ENCODE results near the gene TOR4A. TPM values are rescaled to one million over a fixed set of nuclear protein-coding genes. Genes with fewer than 3 reads are reported as not detected.
"Not testable (repeated sequence)": the region's sequence is repeated elsewhere in the genome, so short reads cannot be mapped to it uniquely, and the experiment has no call there.

Gene TOR4A
- total RNA-seq, 1 experiment from 2014 or later: 35.1 TPM

DNA sequence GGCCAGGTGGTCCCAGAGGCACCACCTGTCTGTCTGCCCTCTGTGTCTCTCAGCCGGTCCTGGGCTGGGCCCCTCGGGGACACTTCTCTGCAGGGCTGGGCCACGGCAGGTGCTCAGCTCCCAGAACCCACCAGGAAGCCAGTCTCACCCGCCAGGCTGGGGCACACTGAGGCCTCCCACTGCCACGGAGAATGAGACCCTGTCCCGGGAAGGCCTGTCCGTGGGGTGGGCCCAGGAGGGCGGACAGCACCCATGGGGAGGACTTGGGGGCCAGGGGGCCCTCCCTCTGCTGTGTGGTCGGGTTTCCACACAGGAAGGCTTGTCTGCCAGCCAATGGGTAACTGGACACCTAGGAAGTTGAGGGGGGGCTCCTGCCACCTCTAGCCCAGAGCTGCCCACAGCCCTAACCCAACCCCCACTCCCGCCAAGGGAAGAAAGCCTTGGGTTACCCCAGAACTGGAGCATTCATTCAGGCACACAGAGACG, 40.5 kb upstream of the TOR4A start:
- in situ Hi-C loops (cut with HindIII; ENCODE audit: low pct_unique_long_range_greater_than_20kb, low sequenced_read_pairs): no loop called here
- DNase-seq (ENCODE audit: low read depth): no peak

DNA sequence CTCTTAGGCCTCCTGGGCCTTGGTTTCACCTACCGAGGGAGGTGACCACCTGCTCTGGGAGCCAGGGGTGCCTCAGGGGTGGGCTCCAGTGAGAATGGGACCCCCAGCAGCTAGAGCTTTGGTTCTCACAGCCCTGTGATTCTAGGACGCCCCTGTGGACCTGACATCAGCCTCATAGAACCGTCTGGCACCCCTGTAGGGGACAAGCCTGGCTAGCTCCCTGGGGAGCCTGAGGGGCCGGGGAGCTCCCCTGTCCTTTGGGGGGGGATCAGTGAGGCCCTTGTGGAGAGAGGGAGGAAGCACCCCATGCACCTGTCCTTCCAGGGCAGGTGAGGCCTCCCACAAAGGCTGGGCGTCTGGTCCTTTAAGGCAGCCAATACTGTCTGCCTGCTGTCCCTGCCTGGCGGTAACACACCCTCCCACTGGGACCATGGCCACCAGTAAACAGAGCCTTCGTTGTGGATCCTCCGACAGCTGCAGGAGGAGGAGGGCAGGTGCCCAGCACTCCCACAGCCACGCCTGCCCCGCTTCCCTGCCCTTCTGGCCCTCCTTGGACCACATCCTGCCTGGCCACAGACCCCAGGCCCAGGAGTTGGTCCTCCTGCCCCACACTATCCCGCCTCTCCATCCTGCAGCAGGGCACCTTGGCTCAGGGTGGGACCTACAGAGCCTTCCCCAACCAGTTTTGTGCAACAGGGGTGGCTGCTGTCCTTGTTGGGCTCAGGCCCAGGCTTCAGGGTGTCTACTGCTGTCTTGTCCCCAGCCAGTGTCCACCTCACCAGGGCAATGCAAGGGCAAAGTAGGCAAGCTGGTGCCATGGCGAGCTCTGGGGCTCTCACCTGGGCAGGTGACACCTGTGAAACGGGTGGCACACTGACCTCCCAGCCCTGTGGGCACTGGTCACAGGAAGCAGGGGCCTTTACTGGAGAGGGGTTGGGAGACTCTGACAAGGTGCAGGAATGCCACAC, 39.5 kb upstream of the TOR4A start:
- DNase-seq (ENCODE audit: low read depth): no peak
- in situ Hi-C loops (cut with HindIII; ENCODE audit: low pct_unique_long_range_greater_than_20kb, low sequenced_read_pairs): no loop called here

DNA sequence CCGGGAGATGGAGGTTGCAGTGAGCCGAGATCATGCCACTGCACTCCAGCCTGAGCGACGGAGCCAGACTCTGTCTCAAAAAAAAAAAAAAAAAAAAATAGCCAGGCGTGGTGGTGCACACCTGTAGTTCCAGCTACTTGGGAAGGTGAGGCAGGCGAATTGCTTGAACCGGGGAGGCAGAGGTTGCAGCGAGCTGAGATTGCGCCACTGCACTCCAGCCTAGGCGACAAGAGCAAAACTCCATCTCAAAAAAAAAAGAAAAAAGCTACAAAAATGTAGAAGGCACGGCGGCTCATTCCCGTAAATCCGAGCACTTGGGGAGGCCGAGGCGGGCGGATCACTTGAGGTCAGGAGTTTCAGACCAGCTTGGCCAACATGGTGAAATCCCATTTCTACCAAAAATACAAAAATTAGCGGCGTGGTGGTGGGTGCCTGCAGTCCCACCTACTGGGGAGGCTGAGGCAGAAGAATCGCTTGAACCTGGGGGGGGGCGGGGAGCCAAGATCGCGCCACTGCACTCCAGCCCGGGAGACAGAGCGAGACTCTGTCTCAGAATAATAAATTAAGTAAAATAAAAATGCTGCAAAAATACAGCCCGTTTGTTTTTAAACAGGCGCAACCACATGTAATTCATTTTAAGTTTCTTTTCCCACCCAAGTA, 37.9 kb upstream of the TOR4A start:
- DNase-seq (ENCODE audit: low read depth); in situ Hi-C loops (cut with HindIII; ENCODE audit: low pct_unique_long_range_greater_than_20kb, low sequenced_read_pairs): not testable (repeated sequence)

DNA sequence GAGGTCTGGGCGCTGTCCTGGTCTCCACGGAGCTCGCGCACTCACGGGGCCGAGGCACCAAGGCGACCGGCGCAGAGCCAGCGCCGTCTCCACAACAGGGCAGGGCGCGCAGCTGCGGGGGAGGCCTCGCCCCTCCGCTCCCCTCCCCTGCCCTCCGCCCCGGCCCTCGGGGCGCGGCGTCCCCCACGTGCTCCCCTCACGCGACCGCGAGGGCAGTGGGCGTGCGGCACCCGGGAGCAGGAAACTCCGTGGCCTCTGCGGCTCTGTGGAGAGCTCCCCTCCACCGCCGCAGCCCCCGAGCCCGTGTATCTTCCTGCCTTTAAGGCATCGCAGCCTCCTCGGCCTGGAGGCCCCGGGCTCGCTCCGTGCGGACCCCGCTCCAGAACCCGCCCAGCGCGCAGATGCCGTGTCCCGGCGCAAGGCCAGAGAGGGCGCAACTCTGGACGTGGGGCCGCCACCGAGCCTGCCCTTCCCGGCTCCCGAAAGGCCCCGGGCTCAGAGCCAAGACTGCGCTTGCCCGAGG, 37.1 kb upstream of the TOR4A start:
- in situ Hi-C loops (cut with HindIII; ENCODE audit: low pct_unique_long_range_greater_than_20kb, low sequenced_read_pairs): no loop called here
- DNase-seq (ENCODE audit: low read depth): no peak

DNA sequence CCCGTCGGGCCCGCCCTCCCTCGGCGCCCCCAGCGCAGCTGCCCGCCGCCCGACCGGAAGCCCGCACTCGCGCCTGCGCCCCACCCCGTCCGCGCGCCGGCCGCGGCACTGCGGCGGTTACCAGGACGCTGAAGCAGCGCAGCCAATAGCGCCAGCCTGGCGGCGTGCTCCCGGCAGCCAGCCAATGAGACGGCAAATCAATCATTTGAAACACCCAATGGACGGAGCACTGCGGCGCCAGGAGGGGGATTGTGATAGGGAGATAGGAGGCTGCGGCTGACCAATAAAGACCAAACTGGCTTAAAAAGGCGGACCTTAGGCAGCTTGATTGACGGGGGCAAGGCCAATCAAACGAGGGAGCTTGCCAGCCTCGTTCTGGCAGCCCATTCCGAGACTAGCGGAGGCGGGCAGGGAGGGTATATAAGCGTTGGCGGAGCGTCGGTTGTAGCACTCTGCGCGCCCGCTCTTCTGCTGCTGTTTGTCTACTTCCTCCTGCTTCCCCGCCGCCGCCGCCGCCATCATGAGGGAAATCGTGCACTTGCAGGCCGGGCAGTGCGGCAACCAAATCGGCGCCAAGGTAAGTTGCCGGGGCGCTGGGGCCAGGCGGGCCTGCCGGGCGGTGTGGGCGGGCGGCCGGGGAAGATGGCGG, 36.6 kb upstream of the TOR4A start, which contains the start of gene TUBB4B:
Gene TUBB4B, plus strand, starts transcription at position 447 of the 649 bp plus-strand sequence. Its CDS starts 74 bp downstream, at position 521.
- peak; percentile 99 for DNase-seq (ENCODE audit: low read depth)
- in situ Hi-C loops (cut with HindIII; ENCODE audit: low pct_unique_long_range_greater_than_20kb, low sequenced_read_pairs): no loop called here

DNA sequence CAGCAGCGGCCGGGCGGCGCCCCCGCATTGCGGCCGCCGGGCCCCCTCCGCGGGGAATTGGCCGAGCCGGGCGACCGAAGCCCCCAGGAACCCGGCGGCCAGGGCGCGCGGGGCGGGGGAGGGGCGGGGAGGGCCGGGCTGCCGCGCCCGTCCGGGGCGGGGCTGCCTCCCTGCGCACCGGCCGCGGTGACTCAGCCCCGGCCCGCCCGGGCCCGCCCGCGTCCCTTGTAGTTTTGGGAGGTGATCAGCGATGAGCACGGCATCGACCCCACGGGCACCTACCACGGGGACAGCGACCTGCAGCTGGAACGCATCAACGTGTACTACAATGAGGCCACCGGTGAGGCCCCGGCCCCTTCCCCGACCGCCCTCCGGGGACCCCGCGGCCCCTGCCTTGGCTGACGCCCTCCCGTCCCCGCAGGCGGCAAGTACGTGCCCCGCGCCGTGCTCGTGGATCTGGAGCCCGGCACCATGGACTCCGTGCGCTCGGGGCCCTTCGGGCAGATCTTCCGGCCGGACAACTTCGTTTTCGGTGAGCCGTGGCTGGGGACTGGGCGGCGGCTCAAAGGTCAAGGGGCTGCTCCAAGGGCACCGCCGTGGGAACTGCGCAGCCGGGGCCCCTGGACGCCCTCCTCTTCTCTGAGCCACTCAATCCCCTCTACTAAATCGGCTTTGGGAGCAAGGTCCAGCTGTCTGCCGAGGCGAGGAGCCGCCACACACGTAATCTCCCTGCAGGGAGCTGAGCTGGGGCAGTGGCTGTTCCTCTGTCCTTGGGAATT, 35.8 kb upstream of the TOR4A start:
- in situ Hi-C loops (cut with HindIII; ENCODE audit: low pct_unique_long_range_greater_than_20kb, low sequenced_read_pairs): no loop called here
- DNase-seq (ENCODE audit: low read depth): no peak

DNA sequence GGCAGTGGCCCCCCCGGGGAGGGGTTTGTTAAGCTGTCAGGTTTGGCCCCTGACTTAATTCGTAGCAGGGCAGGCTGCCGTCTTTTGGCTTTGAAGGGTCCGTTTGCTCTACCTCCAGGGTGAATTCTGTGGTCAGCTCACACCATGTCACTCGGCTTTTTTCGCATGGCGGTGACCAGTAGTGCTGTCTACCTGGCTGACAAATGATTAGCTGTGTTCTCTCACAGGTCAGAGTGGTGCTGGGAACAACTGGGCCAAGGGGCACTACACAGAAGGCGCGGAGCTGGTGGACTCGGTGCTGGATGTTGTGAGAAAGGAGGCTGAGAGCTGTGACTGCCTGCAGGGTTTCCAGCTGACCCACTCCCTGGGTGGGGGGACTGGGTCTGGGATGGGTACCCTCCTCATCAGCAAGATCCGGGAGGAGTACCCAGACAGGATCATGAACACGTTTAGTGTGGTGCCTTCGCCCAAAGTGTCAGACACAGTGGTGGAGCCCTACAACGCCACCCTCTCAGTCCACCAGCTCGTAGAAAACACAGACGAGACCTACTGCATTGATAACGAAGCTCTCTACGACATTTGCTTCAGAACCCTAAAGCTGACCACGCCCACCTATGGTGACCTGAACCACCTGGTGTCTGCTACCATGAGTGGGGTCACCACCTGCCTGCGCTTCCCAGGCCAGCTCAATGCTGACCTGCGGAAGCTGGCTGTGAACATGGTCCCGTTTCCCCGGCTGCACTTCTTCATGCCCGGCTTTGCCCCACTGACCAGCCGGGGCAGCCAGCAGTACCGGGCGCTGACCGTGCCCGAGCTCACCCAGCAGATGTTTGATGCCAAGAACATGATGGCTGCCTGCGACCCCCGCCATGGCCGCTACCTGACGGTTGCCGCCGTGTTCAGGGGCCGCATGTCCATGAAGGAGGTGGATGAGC, 35.0 kb upstream of the TOR4A start:
- no peak for DNase-seq (ENCODE audit: low read depth)
- in situ Hi-C loops (cut with HindIII; ENCODE audit: low pct_unique_long_range_greater_than_20kb, low sequenced_read_pairs): no loop called here

DNA sequence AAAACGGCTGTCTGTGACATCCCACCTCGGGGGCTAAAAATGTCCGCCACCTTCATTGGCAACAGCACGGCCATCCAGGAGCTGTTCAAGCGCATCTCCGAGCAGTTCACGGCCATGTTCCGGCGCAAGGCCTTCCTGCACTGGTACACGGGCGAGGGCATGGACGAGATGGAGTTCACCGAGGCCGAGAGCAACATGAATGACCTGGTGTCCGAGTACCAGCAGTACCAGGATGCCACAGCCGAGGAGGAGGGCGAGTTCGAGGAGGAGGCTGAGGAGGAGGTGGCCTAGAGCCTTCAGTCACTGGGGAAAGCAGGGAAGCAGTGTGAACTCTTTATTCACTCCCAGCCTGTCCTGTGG, 34.3 kb upstream of the TOR4A start:
- in situ Hi-C loops (cut with HindIII; ENCODE audit: low pct_unique_long_range_greater_than_20kb, low sequenced_read_pairs); DNase-seq (ENCODE audit: low read depth): not testable (repeated sequence)

DNA sequence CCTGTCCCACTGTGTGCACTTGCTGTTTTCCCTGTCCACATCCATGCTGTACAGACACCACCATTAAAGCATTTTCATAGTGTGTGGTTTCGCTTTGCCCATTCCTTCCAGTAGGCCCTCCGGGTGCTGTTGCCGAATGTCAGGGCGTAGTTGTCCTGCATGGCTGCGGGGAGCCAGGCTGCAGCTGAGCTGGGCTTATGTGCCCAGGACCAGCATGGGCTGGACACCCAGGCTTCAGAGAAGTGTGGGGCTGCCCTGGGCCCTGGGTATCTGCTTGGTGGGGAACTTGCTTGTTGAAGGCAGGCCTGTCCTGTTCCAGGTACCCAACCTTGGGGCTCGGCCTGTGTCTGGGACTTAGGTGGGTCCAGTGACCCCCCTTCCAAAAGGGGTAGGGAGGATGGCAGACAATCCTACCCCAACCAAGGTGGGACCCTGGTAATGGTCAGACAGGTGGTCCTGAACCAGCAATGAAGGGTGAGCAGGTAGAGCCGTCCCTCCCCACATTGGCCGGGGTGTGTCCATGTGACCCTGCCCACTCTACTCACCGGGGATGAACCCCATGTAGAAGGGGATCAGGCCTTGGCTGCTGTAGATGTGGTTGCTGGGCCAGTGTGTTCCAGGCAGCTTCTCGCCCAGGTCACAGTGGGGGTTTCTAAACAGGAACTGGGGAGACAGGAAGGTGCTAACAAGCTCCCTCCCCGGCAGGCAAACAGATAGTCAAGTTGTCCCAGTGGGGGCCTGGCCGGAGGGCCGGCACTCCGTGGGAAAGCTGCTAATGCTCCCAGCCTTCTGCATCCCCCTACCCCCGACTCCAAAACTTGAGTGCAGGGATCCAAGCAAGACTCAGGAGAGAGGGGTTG, 33.7 kb upstream of the TOR4A start:
- no peak for DNase-seq (ENCODE audit: low read depth)
- in situ Hi-C loops (cut with HindIII; ENCODE audit: low pct_unique_long_range_greater_than_20kb, low sequenced_read_pairs): no loop called here

DNA sequence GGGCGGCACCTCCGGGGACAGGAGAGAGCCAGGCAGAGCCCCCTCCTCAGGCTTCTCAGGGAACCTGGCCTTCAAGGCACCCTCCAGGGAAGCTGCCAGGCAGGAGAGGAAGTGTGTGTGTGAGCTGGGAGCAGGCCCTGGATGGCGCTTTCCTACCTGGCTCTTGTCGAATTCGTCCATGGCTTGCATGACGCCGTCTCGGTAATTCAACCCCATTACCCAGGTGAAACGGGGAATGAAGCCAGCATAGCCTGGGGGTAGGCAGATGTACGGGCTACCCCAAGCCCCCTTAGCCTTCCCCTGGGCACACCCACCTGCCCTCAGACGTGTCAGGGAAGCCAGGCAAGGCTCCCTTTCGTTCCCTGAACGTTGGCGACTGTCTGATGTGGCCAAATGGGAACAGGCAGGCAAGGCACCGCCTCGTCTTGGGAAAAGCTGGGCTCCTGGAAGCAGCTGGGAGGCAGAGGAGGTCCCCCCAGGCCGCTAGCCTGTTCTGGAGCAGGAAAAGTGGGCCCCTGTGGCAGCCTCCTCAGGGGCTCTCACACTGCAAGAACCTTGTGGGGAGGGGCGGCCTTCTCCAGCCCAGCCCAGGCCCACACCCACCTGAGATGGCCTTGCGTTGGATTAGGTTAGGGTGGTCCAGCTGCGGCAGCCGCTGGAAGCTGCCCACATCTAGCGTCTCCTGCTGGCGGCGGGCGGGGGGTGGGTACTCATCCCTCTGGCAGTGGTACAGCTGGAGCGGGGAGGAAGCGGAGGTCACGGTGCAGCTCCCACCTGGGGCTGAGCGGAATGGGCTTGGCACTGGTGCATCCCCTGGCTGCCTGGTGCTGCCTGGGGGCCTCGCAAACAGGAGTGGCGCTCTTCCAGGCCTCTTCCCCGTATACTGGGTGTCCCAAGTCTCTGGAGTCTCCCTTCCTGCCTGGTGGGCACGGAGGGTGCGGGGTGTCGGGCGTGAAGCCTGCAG, 32.8 kb upstream of the TOR4A start:
- in situ Hi-C loops (cut with HindIII; ENCODE audit: low pct_unique_long_range_greater_than_20kb, low sequenced_read_pairs): no loop called here
- DNase-seq (ENCODE audit: low read depth): no peak

DNA sequence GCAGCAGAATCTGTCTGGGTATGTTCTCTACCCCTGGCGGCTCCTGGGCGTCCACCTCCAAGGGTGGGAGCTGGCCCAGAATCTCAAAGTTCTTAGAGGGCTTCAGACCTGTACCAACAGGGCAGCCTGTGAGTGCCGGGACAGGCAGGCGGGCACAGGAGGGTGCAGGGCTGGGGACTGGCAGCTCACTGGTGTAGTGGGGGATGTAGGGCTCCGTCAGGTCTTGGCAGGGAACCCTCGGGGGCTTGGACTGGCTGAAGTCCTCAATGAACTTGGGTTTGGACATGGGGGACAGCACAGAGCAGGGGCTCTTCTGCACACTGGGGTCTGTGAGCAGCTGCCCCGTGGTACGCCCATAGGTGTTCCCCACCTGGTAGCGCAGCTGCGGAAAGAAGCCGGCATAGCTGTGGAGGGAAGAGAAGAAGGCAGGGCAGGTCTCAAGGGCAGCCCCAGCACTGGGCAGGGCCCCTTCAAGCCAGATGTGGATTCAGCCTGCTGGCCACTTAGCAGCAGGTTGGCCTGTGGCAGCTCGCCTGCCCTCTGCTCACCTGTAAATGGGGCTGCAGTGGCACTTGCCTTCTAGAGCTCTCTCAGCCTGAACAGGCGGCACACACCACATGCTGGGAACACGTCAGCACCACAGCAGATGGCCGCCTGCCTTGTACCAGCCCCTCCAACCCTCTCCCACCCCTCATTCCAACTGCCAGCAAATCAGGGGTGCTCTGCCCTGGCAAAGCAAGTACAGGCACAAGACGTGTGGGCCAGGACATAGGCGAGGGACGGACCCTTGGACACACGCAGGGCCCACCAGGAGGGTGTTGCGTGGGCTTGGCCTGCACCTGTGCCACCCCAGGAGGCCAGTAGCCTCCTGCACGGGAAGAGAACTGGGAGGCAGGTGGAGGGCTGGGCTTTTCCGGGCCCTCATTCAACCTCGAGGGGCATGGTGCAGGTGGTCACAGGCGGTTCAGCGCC, 31.8 kb upstream of the TOR4A start:
- DNase-seq (ENCODE audit: low read depth): no peak

DNA sequence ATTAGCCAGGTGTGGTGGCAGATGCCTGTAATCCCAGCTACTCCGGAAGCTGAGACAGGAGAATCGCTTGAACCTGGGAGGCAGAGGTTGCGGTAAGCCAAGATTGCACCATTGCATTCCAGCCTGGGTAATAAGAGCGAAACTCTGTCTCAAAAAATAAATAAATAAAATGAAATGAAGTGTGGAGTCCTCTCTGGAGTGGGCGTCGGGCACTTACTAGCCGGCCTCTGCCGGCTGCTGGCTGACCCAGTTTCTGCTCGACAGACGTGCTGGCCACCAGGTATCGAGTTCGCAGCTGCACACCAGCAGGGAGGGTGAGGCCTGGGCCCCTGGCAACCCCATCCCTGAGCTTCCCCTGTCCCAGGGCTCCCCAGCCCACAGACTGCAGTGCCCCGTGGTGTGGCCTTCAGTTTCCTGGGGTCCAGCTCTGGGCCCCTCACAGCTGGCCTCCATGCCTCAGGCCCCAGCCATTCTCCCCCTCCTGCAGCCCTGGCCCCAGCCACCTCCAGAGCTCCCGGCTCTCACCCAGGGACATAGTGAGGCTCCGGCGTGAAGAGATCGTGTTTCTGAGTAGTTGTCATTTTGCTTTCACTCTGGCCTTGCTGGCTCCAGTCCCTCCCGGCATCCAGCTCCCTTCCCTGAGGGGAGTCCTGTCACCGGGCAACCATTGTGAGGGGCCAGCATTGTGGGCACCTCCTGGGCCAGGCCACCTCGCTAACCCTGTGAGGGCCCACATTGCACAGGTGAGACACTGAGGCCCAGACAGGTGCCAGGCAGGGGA, 30.2 kb upstream of the TOR4A start:
- DNase-seq (ENCODE audit: low read depth): no peak
- in situ Hi-C loops (cut with HindIII; ENCODE audit: low pct_unique_long_range_greater_than_20kb, low sequenced_read_pairs): no loop called here

More for the DNA sequence above, 31.8 kb upstream of the TOR4A start:
- in situ Hi-C loops (cut with HindIII; ENCODE audit: low pct_unique_long_range_greater_than_20kb, low sequenced_read_pairs): no loop called here

DNA sequence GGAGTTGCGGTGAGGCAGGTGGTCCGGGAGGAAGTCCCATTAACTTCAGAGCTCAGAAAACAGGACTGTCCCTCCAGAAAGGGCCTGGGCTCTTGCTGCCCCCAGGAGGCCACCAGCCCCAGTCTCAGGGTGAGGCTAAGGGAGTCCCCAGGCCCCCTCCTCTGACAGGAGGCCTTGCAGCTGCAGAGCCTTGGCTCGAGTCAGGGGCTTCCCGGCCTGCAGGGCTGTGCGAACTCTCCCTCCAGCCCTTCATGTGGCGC, 29.7 kb upstream of the TOR4A start:
- in situ Hi-C loops (cut with HindIII; ENCODE audit: low pct_unique_long_range_greater_than_20kb, low sequenced_read_pairs): no loop called here
- DNase-seq (ENCODE audit: low read depth): no peak
